ENCODE measurements around the gene RARRES2.

DNA sequence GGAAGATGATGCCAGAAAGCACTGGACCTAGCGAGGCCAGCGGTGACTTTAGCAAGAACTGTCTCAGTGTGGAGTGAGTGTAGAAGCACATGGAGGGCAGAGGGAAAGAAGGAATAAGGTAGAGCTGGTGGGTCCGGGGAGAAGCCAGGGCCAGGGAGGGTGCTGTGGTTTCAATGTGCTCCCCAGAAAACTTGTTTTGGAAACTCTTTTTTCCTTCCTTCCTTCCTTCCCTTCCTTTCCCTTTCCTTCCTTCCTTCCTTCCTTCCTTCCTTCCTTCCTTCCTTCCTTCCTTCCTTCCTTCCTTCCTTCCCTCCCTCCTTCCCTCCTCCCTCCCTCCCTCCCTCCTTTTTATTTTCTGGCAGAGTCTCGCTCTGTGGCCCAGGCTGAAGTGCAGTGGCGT lies 5.5 kb upstream of the RARRES2 start:
- TF ChIP-seq, protein P1, sequence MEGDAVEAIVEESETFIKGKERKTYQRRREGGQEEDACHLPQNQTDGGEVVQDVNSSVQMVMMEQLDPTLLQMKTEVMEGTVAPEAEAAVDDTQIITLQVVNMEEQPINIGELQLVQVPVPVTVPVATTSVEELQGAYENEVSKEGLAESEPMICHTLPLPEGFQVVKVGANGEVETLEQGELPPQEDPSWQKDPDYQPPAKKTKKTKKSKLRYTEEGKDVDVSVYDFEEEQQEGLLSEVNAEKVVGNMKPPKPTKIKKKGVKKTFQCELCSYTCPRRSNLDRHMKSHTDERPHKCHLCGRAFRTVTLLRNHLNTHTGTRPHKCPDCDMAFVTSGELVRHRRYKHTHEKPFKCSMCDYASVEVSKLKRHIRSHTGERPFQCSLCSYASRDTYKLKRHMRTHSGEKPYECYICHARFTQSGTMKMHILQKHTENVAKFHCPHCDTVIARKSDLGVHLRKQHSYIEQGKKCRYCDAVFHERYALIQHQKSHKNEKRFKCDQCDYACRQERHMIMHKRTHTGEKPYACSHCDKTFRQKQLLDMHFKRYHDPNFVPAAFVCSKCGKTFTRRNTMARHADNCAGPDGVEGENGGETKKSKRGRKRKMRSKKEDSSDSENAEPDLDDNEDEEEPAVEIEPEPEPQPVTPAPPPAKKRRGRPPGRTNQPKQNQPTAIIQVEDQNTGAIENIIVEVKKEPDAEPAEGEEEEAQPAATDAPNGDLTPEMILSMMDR (IDR thresholded peaks at IDR 0.05; ENCODE audit: low read depth, low read length, poor library complexity, severe bottlenecking), result no peak
- no peak for TF ChIP-seq EZH2phosphoT487 (IDR thresholded peaks at IDR 0.05; ENCODE audit: borderline replicate concordance, low read length)

All from DOHH2 (cell line).